ENCODE measurements around the gene FAM237A.

DNA sequence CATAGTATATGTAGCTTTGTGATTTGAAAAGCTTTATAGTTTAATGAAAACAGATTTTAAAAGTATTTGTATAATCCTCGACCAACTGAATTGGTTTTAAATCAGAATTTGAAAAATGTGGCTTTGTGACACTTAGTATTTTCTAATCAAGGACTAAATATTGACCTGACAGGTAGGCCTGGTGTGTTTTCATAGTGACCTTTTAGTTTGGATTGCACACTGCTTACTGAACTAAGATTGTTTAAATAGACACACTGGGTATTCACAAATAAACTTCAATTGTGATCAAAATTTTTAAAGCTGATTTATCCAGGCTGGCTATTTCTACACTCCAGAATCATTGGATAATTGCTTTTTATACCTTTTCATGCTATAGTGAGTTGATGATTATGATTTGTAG is 31.8 kb upstream of the FAM237A start:
- no peak for TF ChIP-seq JUND (IDR thresholded peaks at IDR 0.05)
- TF ChIP-seq POLR2AphosphoS5 (IDR thresholded peaks at IDR 0.05; ENCODE audit: low read depth, low read length), result no peak
- no peak for TF ChIP-seq EZH2 (IDR thresholded peaks at IDR 0.05)
- TF ChIP-seq, protein P1, sequence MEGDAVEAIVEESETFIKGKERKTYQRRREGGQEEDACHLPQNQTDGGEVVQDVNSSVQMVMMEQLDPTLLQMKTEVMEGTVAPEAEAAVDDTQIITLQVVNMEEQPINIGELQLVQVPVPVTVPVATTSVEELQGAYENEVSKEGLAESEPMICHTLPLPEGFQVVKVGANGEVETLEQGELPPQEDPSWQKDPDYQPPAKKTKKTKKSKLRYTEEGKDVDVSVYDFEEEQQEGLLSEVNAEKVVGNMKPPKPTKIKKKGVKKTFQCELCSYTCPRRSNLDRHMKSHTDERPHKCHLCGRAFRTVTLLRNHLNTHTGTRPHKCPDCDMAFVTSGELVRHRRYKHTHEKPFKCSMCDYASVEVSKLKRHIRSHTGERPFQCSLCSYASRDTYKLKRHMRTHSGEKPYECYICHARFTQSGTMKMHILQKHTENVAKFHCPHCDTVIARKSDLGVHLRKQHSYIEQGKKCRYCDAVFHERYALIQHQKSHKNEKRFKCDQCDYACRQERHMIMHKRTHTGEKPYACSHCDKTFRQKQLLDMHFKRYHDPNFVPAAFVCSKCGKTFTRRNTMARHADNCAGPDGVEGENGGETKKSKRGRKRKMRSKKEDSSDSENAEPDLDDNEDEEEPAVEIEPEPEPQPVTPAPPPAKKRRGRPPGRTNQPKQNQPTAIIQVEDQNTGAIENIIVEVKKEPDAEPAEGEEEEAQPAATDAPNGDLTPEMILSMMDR (IDR thresholded peaks at IDR 0.05 in 2 of 3, conservative IDR thresholded peaks at IDR 0.05 in 1 of 3; ENCODE audit: borderline replicate concordance in 1 of 3, insufficient read depth in 1 of 3, low read depth in 2 of 3, low read length in 2 of 3), result no peak
- TF ChIP-seq CEBPB (IDR thresholded peaks at IDR 0.05; ENCODE audit: low read depth), result no peak
- no peak for TF ChIP-seq POLR2A (IDR thresholded peaks at IDR 0.05; ENCODE audit: borderline replicate concordance, extremely low read depth, insufficient read depth, insufficient read length)
- no peak for TF ChIP-seq SIN3A (IDR thresholded peaks at IDR 0.05; ENCODE audit: low read depth)
- TF ChIP-seq RAD21 (IDR thresholded peaks at IDR 0.05; ENCODE audit: low read depth), result no peak
- no peak for TF ChIP-seq ZFX (IDR thresholded peaks at IDR 0.05)

Measured in HCT116 (cell line).